Mammary epithelial cell (primary cell): ENCODE measurements around the gene FILIP1.

ENCODE experiments used
- CTCF ChIP-seq, 2 donors: IDR thresholded peaks in 1 of 2; conservative IDR thresholded peaks in 1 of 2; 2 replicates each; pipeline ENCODE4 v1.5.1; 2011 to 2012; ENCODE audit warnings: inconsistent platforms in 2 of 2, low read length in 2 of 2, mild to moderate bottlenecking in 2 of 2, control low read depth in 1 of 2, low read depth in 1 of 2; ENCODE audit not compliant: insufficient read depth in 1 of 2; ENCODE audit errors: extremely low read depth in 1 of 2
- EZH2 ChIP-seq: IDR thresholded peaks from 2 replicates; pipeline ENCODE4 v1.6.1; 2012; ENCODE audit warnings: low read length, inconsistent platforms, borderline replicate concordance

DNA sequence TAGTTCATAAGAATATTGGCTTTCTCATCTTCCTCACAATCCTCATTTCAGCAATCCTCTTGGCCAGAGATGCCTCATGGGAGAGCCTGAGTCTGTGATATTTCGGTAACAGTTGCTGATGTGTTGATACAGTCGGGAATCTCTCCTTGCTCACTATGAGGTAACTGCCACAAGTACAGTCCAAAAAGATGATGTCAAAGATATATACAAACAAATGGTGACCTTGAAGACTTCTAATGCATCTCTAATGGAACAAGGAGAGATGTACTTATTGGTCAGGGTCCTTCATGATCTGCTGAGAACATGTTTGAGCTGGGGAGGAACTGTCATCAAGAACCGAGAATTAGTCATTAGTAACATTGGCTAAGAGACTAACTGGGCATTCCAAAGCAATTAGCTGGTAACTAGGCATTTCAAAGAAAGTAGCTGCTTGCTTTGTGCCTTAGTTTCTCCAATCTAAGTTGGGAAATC lies 56.1 kb downstream of the FILIP1 start:
- TF ChIP-seq CTCF (conservative IDR thresholded peaks at IDR 0.05 in 1 of 2, IDR thresholded peaks at IDR 0.05 in 1 of 2; ENCODE audit: extremely low read depth in 1 of 2, insufficient read depth in 1 of 2, low read depth in 1 of 2, low read length in 2 of 2) (no peak), EZH2 (no peak)
